Sigmoid colon (tissue), 7 donors: Measurements from ENCODE around the gene ALPK3. TPM values are rescaled to one million over a fixed set of nuclear protein-coding genes. Genes with fewer than 3 reads are reported as not detected.

Experiments
- DNase-seq: peaks from one replicate; pipeline ENCODE4 v3.0.0-alpha.2; 2019
- H3K27ac ChIP-seq, 4 donors: fragments of 200-600 bp; sonication (generic); one replicate each; pipeline ENCODE4 v1.5.1; 2016 to 2019; ENCODE audit warnings: mild to moderate bottlenecking in 1 of 4
- H3K27me3 ChIP-seq, 3 donors: fragments of 200-600 bp; sonication (generic); one replicate each; pipeline ENCODE4 v1.5.1; 2019; ENCODE audit warnings: mild to moderate bottlenecking in 1 of 3
- H3K36me3 ChIP-seq, 4 donors: fragments of 200-600 bp; sonication (generic); one replicate each; pipeline ENCODE4 v1.5.1; 2016 to 2019
- H3K4me1 ChIP-seq, 4 donors: fragments of 200-600 bp; sonication (generic); one replicate each; pipeline ENCODE4 v1.5.1; 2017 to 2019
- H3K4me3 ChIP-seq, 4 donors: fragments of 200-600 bp; sonication (generic); one replicate each; pipeline ENCODE4 v1.5.1; 2017 to 2019; ENCODE audit warnings: mild to moderate bottlenecking in 2 of 4, moderate library complexity in 1 of 4
- H3K9me3 ChIP-seq, 4 donors: fragments of 200-600 bp in 3 of 4; sonication (generic) in 3 of 4; one replicate each; pipeline versions ENCODE4 v1.5.1 to v1.6.1; 2013 to 2019
- CTCF ChIP-seq, 4 experiments: fragments of 450-650 bp in 3 of 4; fragments of 200-600 bp in 1 of 4; IDR thresholded peaks; one replicate each; pipeline ENCODE4 v1.5.1; 2016 to 2019; ENCODE audit warnings: antibody characterized with exemption in 4 of 4, mild to moderate bottlenecking in 3 of 4, moderate library complexity in 2 of 4
- EP300 ChIP-seq, 4 donors: sonication (generic); formaldehyde crosslinking; IDR thresholded peaks; one replicate each; pipeline ENCODE4 v1.6.1; 2017; ENCODE audit warnings: antibody characterized with exemption in 4 of 4
- POLR2A ChIP-seq, 2 donors: fragments of 450-650 bp; IDR thresholded peaks; one replicate each; pipeline ENCODE4 v1.6.1; 2016; ENCODE audit warnings: antibody characterized with exemption in 2 of 2, mild to moderate bottlenecking in 2 of 2, moderate library complexity in 2 of 2
- POLR2AphosphoS5 ChIP-seq, 4 donors: sonication (generic); formaldehyde crosslinking; IDR thresholded peaks; one replicate each; pipeline ENCODE4 v1.6.1; 2017; ENCODE audit warnings: antibody characterized with exemption in 4 of 4
- WGBS, 2 donors: extraction: QIAGEN DNeasy Blood & Tissue Kit; methylation state at CpG; one replicate each; pipeline ENCODE4 v1.1.7; 2013; 5-methylcytosine and 5-hydroxymethylcytosine counted together
- intact Hi-C: fragments of 100-400 bp; cut with DNase I; formaldehyde crosslinking; loops from one replicate; pipeline ENCODE4 v1.15.1; 2023
- polyA plus RNA-seq, 3 donors: library from polyadenylated mRNA; stranded (reverse); fragments of 200-250 nt; gene quantifications; one replicate each; pipeline ENCODE4 v1.2.3, GENCODE V29; 2013
- small RNA-seq, 3 donors: library from RNA; depleted of rRNA; stranded (forward); fragments of <200 nt; gene quantifications; one replicate each; pipeline ENCODE3, GENCODE V24; 2016
- total RNA-seq, 4 donors: library from RNA; depleted of rRNA; stranded (reverse); fragments of >200 nt; gene quantifications; one replicate each; pipeline ENCODE4 v1.1.0, GENCODE V29; 2016
- donor health status: healthy with polysubstance abuse.
- donor health status: Bipolar disorder and iron deficiency.
- donor health status: healthy.

The ALPK3 gene
- total and polyA plus RNA-seq, 7 donors = under 0.01 to 41.0 (median 3.9) TPM

- TF ChIP-seq POLR2AphosphoS5 (IDR thresholded peaks at IDR 0.05) = no peak
- TF ChIP-seq EP300 (IDR thresholded peaks at IDR 0.05) = no peak
- no peak for TF ChIP-seq POLR2A (IDR thresholded peaks at IDR 0.05)
- TF ChIP-seq CTCF (IDR thresholded peaks at IDR 0.05) = no peak
- Histone ChIP-seq H3K4me3 (no peak overlapping the region), H3K9me3 (no peaks in the 10 kb centered on the region), H3K36me3 (no peaks in the 10 kb centered on the region), H3K27ac (no peak overlapping the region), H3K4me1 (peaks cover 0 to 15% (median 14%) of the 10 kb centered on the region in 4 donors), H3K27me3 (no peaks in the 10 kb centered on the region)
- DNase-seq = no peak
- WGBS, 2 donors = 94 to 98% methylated on average over 2 of the region's 2 CpGs
- intact Hi-C loops = no loop called here
These were observed 102.0 kb downstream of the ALPK3 start for GRCh38 chr15:84919106-84919667.

- no peak for DNase-seq
- intact Hi-C loops = no loop called here
- peak overlapping the region in 1 of 4 donors; percentile 25 for H3K27ac ChIP-seq
- 91 to 95% methylated on average over 2 of the region's 2 CpGs for WGBS, 2 donors
- no peaks in the 10 kb centered on the region for H3K27me3 ChIP-seq
- peaks cover 0 to 7% (median 2%) of the 10 kb centered on the region in 4 donors for H3K4me1 ChIP-seq
- no peak overlapping the region for H3K4me3 ChIP-seq
- no peaks in the 10 kb centered on the region for H3K36me3 ChIP-seq
- no peak for TF ChIP-seq POLR2A (IDR thresholded peaks at IDR 0.05)
- no peak for TF ChIP-seq POLR2AphosphoS5 (IDR thresholded peaks at IDR 0.05)
- TF ChIP-seq CTCF (IDR thresholded peaks at IDR 0.05) = no peak
- TF ChIP-seq EP300 (IDR thresholded peaks at IDR 0.05) = no peak
- no peaks in the 10 kb centered on the region for H3K9me3 ChIP-seq
These were observed 104.0 kb downstream of the ALPK3 start for GRCh38 chr15:84921121-84921520.

- no peaks in the 10 kb centered on the region for H3K9me3 ChIP-seq
- no peak for DNase-seq
- no peaks in the 10 kb centered on the region for H3K36me3 ChIP-seq
- H3K4me1 ChIP-seq = peaks cover 0 to 9% (median 4%) of the 10 kb centered on the region in 4 donors
- TF ChIP-seq POLR2A (IDR thresholded peaks at IDR 0.05) (no peak), CTCF (IDR thresholded peaks at IDR 0.05) (no peak), EP300 (IDR thresholded peaks at IDR 0.05) (no peak), POLR2AphosphoS5 (IDR thresholded peaks at IDR 0.05) (no peak)
- no peak overlapping the region for H3K27ac ChIP-seq
- WGBS, 2 donors = 95% methylated on average over 13 of the region's 13 CpGs
- intact Hi-C loops = no loop called here
- H3K27me3 ChIP-seq = no peaks in the 10 kb centered on the region
- H3K4me3 ChIP-seq = no peak overlapping the region
These were observed 105.4 kb downstream of the ALPK3 start for GRCh38 chr15:84922530-84922929.

Small RNAs within 50 kb of the gene (small RNA-seq; reads per million reads assigned to genes)
- gene RF00402 = 0 reads per million in 3 donors

Other genes with a start within 250 kb of the ALPK3 start
- 10 to 100 TPM in 1 of 4 donors, 1 to 10 TPM in 3; 4.2 to 17.0 (median 6.8) TPM for gene ZSCAN2, start 216.3 kb upstream of the ALPK3 start, total RNA-seq
- gene ZSCAN2, start 216.3 kb upstream of the ALPK3 start, polyA plus RNA-seq = 1 to 10 TPM; 2.4 to 6.9 (median 4.2) TPM
- gene WDR73, start 163.1 kb upstream of the ALPK3 start, total RNA-seq = 10 to 100 TPM; 16.8 to 22.7 (median 19.2) TPM
- 10 to 100 TPM in 2 of 3 donors, 1 to 10 TPM in 1; 6.7 to 18.7 (median 10.8) TPM for gene WDR73, start 163.1 kb upstream of the ALPK3 start, polyA plus RNA-seq
- gene NMB, start 159.2 kb upstream of the ALPK3 start, total RNA-seq = 1 to 10 TPM; 3.0 to 8.9 (median 8.0) TPM
- gene NMB, start 159.2 kb upstream of the ALPK3 start, polyA plus RNA-seq = 1 to 10 TPM in 2 of 3 donors, under 1 TPM in 1; 0.69 to 8.2 (median 1.2) TPM
- gene SEC11A, start 101.2 kb upstream of the ALPK3 start, total RNA-seq = 100 to 1,000 TPM in 2 of 4 donors, 10 to 100 TPM in 2; 83.9 to 153 (median 112) TPM
- 100 to 1,000 TPM; 152 to 216 (median 166) TPM for gene SEC11A, start 101.2 kb upstream of the ALPK3 start, polyA plus RNA-seq
- gene ZNF592, start 68.8 kb upstream of the ALPK3 start, total RNA-seq = 10 to 100 TPM; 12.5 to 14.1 (median 13.7) TPM
- 10 to 100 TPM in 1 of 3 donors, 1 to 10 TPM in 2; 6.0 to 20.4 (median 8.1) TPM for gene ZNF592, start 68.8 kb upstream of the ALPK3 start, polyA plus RNA-seq
- gene SLC28A1, start 67.3 kb downstream of the ALPK3 start, total RNA-seq = not detected
- not detected for gene SLC28A1, start 67.3 kb downstream of the ALPK3 start, polyA plus RNA-seq
- 10 to 100 TPM; 27.8 to 43.2 (median 36.3) TPM for gene PDE8A, start 164.5 kb downstream of the ALPK3 start, total RNA-seq
- gene PDE8A, start 164.5 kb downstream of the ALPK3 start, polyA plus RNA-seq = 10 to 100 TPM; 39.0 to 45.5 (median 39.8) TPM